CD4-positive, alpha-beta T cell treated with Interferon alpha-2 for 1 hour (primary cell): Measurements from ENCODE around the gene ANKRD9.
A peak's percentile ranks its signal among the peaks of the same experiment; 100 is the strongest.
"Not testable (repeated sequence)": the region's sequence is repeated elsewhere in the genome, so short reads cannot be mapped to it uniquely, and the experiment has no call there.

Experiments
- DNase-seq, 2 donors: peaks; one replicate each; pipeline ENCODE4 v3.0.0-alpha.2; 2020 to 2022

Gene ANKRD9, protein sequence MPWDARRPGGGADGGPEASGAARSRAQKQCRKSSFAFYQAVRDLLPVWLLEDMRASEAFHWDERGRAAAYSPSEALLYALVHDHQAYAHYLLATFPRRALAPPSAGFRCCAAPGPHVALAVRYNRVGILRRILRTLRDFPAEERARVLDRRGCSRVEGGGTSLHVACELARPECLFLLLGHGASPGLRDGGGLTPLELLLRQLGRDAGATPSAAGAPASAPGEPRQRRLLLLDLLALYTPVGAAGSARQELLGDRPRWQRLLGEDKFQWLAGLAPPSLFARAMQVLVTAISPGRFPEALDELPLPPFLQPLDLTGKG

DNA sequence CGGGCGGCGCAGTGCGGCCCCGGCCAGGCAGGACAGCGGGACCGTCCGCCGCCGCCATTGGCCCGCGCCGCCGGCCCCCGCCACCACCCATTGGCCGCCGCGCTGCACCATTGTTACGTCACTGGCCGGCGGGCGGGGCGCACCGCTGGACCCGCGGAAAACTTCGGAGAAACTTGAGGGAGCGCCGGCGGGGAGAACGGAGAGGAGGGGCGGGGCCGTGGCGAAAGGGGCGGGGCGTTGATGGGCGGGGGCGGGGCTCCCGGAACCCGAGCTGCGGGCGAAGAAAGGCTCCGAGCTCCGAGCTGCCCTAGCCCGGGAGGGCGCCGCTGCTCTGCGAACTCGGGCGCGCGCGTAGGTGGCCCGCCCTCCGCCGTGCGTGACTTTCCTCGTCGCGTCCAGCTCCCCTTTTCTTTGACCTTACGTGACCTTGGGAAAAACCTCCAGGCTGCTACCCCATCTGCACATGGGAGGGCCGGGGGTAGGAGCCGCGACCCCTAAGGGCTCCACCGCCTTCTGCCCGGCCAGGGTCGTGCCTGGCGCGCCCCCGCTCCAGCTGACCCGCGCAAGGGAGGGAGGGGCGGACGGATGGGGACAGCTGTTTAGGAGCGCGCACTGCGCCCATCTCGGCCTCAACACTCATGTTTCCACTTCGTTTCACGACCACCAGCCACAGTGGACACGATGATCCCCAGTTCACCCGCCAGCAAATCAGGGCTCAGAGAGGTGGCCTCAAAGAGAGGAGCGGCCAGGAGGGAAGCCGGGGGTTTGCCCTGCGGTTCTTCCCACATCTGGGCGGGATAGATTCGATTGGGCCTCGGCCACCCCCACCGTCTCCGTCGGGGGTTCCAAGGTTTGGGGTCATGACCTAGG lies at the start of gene ANKRD9:
TSS of gene ANKRD9 (minus strand) at position 31 of the 870 bp plus-strand sequence. CDS start 1,887 bp downstream, outside the sequence.
- peak; percentile 90 to 94 for DNase-seq

DNA sequence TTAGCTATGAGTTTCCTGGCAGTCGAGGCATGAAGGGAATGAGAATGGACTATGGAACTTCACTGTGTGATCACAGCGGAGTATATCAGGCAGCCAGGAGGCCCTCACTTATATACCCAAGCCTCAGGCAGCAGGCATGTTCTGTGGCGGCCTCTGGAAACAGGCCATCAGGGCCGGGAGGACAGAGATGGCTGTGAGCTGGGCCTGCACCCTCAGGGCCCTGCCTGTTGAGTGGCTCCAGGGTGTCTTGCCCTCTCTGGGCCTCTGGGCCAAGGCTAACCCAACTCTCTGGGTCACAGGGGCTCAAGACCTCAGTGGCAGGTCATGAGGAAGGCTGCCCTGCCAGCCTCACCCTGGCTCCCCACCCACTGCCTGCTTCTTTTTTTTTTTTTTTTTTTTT lies 49.0 kb upstream of the ANKRD9 start:
- no peak for DNase-seq

DNA sequence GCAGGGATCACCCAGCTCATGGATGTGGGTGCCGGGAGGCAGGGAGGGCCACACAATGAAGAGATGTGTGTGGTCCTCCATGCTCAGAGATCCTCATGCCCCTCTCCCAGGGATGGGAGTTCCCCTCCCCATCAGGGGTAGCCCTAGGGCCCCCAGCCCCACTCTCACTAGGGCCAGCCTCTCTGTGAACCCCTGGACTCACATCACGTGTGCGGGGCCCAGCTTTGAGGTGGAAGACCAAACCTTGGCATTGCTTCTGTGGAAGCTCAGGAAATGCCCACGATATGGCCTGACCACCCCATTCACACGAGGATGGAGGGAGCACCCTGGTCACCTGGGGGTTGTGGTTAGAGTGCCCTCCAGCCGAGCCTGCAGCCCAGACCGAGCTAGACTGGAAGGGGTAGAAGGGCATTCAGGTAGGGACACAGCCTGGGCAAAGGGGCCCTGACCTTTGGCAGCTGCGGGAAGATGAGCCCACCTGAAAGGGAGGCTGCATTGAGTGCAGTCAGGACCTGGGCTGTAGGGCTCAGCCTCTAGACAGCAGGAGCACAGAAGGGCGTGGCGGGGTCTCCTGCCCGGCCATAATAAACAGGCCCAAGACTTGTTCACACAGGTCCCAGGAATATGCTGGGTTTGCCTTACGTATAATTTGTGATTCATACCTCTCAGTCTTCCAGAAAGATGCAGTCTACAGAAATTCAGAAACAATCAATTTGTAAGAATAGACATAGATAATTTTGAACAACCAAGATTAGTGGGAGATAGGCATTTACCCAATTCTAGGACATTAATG lies 48.1 kb upstream of the ANKRD9 start:
- no peak for DNase-seq

DNA sequence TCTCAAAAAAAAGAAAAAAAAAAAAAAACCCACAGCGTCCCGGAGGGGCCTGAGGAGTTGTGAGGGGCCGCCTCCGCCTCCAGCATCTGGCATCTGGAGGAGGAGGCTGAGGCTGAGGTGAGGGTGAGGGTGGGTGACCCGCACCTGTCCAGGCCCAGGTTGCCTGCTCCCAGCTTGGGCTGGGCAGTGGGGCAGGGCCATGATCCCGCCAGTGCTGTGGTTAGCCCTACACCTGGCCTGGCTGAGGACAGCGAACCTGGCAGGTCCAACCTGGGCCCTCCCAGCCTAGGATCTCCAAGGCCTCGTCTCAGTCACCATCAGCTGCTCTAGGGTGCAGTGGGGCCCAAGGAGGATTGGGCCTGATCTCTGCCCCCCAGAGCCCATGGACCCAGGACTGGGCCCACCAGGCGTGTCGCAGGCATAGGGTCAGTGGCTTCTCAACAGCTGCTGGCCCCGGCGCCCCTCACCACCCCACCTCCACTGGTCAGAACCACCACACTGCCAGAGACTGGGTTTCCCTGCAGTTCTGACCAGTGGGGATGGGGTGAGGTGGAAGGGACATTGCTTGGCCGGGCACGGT lies 46.6 kb upstream of the ANKRD9 start:
- DNase-seq = no peak

DNA sequence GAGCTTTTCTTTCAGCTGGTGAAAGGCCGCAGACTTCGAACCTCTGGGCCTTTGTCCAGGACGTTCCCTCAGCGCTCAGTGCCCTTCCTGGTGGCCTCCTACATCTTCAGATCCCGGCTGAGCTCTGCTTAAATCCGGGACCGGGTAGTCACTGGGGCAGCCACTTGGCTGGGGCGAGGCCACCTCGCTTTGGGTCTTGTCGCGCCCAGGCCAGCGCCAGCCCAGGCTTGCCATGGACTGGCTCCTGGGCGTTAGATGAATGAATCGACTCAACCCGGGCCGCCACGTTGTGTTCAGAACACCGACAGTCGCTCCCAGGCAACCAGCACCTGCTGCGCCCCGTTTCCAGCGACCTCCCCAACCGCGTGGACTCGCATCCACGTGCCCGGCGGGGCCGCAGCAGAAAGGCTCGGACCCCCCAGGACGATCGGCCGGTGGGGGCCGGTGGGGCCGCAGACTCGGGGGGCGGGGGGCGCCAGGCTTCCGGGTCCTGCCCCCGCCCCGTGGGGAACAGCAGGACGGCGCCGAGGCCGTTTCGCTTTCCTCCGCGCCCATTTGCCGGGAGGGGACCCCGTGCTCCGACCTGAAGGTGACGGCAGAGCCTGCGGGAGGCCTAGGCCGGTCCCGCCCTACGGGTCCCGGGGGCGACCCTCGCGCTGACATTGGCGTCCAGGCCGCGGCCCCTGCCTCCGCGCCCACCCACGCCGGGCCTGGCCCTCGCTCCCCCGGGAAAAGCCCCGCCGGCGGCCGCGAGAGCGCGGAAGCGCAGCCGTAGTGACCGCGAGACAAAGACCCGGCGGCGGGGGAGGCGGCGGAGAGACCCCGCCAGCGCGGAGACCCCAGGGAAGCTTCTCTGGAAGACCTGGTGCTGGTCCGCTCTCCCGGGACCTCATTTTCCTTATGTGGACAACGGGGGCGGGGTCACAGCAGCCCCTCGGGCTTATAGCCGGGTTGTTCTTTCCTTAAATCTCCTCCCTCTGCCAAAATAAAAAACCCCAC lies 45.5 kb upstream of the ANKRD9 start:
- DNase-seq = peak; percentile 57 to 70

DNA sequence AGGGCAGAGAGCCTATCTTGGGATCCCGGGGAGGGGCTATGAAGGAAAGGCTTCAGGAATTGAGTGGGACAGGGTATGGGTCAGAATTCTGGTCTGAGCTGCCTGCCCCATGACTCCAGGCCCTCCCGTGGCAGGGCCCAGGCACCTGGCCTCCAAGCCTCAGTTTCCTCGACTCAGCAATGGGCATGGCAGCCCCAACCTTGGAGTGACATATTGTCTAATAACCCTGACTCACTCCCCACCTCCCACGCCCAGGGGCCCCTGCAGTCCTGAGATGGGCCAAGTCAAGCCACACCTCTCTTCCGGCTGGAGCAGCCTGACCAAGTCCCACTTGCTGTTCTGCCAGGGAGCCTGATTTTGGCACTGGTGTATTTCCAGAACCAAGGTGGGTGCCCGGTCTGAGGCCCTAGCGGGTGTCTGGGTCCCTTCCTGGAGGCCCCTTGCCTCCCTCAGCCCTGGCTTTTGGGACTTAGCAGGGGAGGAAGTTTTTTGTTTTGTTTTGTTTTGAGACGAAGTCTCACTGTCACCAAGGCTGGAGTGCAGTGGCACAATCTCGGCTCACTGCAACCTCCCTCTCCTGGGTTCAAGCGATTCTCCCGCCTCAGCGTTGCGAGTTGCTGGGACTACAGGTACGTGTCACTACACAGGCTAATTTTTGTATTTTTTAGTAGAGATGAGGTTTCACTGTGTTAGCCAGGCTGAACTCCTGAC lies 42.6 kb upstream of the ANKRD9 start:
- DNase-seq = no peak

DNA sequence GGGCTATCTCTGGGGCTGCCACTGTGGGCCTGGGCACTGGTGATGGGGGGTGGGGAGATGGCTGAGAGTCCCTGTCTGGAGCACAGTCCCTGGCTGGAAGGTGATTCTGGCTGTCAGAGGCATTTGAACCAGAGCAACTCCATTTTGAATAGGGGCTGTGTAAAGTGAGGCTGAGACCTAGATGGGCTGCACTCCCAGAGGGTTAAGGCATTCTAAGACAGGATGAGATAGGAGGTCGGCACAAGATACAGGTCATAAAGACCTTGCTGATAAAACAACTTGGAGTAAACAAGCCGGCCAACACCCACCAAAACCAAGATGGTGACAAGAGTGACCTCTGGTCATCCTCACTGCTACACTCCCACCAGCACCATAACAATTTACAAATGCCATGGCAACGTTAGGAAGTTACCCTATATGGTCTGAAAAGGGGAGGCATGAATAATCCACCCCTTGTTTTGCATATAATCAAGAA lies 41.4 kb upstream of the ANKRD9 start:
- not testable (repeated sequence) for DNase-seq

DNA sequence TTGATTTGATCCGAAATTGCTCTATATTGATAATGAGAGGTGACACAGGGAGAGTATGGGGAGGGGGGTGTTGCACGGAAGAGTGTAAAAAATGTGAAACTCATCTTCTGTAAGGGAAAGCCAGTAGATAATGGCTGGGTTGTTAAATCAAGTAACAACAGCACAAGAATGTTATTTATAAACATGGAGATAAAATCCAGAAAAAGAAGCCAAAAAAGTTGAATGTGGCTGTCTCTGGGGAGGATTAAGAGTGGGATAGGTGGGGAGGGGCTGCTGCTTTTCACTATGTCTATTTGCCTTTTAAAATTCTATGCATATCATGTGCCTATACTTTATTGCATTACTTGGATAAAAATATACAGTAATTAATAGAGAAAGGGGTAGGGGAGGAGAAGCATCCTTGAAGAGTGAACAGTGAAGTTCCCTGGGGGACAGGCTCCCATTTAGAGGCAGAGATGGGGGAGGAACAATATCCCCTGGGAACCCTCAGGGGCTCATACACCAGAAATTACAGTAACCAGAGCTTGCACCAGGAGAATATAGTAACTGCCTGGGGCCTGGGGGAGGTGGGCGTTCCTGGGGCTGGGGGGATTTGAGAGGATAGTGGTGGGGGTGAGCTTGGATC lies 39.2 kb upstream of the ANKRD9 start:
- DNase-seq = no peak

DNA sequence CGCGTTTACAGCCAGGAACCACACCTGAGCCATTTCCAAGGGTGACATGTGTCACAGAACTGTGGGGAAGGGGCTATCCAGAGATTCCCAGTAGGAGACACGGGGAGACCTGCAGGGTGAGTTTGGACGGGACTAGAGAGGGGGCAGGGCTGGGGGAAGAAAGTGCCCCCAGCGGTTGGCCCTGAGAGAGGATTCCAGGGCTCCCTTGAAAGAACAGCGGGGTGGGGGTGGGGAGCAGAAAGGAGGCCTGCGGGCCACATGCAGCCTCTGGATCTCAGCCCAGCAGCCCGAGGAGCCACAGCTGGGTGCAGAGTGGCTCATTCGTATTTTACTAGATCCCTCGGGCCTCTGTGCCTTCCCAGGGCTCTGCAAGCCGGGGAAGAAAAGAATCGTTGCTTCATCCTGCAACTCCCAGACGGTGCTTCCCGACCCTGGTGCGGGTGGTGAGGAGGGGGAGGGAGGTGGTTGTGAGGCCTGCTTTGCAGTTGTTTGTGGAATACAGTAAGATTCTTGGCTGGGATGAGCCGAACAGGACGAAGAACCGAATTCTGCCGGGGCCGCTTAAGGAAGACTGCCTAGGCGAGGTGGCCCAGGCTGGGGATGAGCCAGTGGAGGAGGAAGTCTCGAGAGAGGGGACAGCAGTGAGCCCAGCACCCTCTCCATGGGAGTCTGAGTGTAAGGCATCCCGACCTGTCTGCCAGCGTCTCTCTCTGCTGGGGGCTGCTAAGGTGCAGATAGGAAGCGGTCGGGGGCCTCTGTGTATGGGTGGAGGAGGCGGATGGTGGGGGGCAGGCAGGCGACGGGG lies 36.1 kb upstream of the ANKRD9 start:
- no peak for DNase-seq

DNA sequence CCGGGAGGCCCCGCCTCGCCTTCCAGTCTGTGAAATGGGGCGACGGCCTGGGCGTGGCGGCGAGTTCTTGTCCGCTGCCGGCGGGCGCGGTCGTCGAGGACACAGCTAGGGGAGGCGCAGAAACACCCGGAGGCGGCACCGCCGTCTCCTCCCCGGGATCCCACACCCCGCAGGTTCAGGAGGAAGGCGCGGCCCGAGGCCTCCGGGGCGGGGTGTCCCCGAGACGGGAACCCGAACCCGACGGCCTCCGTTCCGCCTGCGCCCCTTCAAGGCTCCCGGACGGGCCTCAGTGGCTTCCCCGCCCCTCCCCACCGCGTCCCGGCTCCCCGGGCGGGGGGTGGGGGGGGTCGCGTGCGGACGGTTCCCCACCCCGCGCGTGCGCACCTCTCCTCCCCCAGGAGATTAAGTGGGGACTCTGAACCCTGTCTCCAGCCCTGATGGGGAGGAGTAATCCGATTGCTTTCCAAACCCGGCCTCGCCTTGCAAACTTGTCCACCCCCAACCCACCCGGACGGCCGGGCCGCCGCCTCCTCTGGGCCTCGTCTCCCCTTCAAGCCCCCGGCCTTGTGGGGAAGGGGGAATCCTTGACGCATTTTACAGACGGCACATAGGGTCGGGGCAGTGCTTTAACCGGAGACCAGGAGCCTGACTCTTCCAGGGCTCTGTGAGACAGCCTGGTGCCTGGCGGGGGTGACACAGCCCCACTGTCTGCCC lies 35.3 kb upstream of the ANKRD9 start:
- DNase-seq = peak in 1 of 2 donors; percentile 35

DNA sequence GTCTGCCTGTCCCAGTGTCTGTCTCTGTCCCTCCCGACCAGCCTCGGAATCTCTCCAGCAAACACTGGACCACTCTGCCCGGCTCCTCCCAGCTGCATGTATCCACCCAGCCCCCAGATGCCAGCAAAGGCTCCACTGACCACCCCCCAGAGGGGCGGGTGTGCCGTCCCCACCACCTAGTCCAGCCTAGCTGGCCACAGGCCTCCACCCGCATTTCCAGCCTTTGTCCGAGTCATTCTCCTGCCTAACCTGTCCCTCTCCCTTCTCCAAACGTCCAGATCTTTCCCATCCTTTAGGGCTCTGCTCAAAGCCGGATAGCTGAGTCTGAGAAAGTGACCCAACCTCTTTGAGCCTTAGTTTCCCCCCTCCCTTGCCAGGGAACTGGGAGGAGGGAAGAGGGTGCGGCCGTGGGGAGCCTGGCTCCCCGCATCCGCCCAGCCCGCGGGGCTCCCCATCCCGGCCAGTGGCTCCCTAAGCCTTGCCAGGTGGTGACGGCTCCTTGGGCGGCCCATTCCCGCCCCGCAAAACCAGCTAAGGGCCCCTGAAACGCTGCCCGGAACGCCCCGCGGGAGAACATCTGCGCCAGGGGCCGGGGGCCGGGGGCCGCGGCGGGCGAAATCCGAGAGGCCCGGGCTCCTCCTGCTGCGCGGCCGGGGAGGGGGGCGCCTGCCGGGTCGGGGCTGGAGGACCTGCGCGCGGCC lies 34.6 kb upstream of the ANKRD9 start:
- DNase-seq = no peak

DNA sequence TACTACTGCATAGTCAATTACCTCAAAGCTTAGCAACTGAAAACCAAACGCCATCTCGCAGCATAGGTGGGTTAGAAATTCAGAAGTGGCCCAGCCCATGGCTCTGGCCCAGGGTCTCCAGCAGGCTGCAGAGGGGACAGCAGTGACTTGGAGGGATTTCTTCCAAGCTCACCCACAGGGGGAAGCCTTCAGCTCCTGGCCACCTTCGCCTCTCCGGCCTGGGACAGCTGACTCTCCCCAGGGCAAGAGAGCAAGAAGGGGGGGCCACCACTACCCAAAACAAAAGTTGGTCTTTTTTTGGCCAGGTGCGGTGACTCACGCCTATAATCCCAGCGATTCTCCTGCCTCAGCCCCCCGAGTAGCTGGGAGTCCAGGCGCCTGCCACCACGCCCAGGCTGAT lies 32.2 kb upstream of the ANKRD9 start:
- DNase-seq = no peak

DNA sequence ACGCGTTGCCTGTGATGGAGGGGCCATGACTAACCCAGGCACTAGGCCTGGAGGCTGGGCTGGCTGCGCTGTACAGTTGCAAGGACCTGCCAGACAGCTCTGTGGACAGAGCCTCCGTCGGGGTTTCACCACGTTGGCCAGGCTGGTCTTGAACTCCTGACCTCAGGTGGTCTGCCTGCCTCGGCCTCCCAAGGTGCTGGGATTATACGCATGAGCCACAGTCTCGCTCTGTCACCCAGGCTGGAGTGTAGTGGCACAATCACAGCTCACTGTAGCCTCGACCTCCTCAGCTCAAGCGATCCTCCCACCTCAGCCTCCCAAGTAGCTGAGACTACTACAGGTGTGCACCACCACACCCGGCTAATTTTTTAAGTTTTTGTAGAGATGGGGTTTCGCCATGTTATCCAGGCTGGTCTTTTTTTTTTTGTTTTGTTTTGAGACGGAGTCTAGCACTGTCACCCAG lies 31.5 kb upstream of the ANKRD9 start:
- DNase-seq = not testable (repeated sequence)

DNA sequence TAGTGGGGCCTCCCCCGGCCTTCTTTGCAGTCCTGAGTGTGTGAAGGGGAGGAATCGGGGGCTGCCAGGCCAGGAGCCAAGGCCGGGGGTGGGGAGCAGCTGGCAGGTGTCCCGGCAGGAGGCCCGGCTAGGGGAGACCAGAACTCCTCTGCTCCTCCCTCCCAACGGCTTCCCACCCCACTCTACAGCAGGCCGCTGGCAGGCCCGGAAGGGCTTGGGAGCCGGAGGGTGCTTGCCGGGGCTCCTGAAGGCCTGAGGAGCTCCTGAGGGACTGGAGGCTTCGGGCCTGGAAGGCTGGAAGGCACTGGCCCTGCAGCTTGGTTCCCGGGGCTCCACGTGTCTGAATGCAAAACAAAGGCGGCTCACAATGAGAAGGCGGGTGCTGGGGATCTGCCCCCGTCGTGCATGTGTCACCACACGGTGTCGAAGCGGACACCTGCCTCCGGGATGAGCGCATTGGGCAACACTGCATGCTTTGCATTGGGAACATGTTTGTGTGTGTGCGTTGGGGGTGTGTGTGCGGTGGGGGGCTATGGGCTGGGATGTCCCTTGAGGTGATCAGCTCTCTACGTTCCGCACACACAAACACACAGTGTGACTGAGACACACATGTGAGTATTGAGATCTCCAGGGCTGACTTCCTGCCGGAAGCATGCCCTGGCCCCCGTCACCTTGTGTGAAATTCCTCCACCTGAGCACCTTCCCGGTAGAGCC lies 30.9 kb upstream of the ANKRD9 start:
- DNase-seq = no peak

DNA sequence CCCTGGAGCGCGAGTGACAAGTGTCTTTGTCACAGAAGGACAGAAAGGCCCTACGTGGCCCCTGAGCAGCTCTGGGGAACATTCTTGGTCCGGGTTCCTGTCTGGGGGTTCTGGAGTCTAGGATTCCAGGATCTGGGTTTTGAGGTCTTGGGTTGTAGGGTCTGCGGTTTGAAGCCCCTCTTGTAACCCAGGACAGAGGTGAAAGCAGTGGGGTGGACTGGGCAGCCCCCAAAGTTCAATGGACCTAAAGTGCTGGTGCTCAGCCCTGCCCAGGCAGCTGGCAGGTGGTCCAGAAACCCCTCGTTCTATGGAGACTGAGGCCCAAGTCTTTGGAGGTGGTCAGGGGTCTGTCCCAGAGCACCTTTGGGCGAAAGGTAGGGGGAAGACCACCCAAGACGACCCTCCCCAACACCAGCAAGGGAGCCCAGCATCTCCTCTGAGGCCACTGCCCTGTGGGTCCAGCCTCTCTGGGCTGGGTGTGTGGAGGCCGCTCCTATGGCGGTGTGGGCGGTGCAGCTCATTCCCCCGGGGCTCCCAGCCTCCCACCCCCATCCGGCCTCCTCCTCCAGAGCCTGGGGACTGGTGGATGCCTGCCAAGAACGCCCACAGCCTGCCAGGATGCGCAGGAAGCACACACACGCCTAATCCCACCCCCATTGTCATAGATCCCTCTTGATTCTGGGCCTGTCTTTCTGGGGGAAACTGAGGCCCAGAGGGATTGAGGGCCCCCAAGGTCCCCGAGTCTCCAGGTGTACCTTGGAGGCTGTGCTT lies 30.2 kb upstream of the ANKRD9 start:
- DNase-seq = no peak
